HG03558 (cell line): Measurements from ENCODE around the gene DNAH6.

Experiments
- ATAC-seq: cut with Tn5 transposase; IDR thresholded peaks from one replicate; pipeline ENCODE4 v1.9.1; 2021; ENCODE audit warnings: moderate number of reproducible peaks; ENCODE audit not compliant: unreplicated experiment; ENCODE audit errors: extremely low read depth

The DNAH6 gene

DNA sequence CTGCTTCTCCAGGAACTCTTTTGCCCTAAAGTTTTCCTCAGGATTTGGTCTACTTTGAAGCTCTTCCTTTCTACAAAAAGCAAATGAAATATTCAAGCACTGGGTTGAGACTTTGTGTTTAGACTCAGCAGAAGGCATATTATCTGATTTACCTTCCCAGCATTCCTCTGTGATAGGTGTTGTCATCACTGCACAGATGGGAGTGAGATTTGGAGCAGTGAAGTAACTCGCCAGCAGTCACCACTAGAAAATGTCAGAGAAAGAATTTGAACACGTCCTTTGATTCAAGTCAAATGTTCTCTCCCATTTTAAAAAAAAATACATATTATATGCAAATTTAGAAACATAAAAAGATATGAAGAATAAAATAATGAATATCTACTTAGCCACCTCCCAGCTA, 112.2 kb downstream of the DNAH6 start:
- ATAC-seq, result no peak

DNA sequence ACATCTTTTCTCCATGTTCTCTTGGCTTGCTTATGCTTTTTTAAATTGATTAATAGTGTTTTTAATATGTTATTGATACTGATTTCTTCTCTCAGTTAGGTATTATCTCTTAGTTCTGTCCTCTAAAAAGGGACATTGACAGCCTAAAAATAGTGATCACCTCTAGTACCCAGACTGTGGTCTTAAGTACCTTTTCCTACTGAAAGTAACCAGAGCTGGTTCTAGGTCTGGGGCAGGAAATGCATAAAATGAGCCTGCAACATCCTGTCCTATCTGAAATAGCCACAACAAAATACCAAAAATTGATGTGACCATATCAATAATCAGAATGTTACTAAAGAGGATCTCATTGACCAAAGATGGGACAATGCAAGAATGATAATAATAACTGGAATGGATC, 113.3 kb downstream of the DNAH6 start:
- ATAC-seq, result no peak

GRCh38 chr2:84631047-84631446, 114.7 kb downstream of the DNAH6 start:
- ATAC-seq, result no peak

DNA sequence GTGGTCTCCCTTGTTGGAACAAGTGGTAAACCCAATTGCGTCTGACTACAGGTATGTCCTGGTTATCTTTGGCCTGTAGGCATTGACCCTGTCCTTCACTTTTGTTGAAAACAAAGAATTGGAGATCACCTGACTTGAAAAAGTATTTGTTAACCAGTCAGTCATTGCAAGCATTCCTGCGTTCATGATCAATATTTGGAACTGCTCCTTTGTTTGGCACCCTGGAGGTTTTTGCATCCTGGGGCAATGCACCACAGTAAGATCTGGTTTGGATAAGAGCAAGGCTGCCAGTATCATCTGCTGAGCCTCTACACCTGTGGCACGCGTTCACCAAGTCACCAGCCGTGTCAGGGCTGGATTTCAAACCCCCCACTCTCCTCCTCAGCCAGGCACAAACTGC, 115.7 kb downstream of the DNAH6 start:
- no peak for ATAC-seq

DNA sequence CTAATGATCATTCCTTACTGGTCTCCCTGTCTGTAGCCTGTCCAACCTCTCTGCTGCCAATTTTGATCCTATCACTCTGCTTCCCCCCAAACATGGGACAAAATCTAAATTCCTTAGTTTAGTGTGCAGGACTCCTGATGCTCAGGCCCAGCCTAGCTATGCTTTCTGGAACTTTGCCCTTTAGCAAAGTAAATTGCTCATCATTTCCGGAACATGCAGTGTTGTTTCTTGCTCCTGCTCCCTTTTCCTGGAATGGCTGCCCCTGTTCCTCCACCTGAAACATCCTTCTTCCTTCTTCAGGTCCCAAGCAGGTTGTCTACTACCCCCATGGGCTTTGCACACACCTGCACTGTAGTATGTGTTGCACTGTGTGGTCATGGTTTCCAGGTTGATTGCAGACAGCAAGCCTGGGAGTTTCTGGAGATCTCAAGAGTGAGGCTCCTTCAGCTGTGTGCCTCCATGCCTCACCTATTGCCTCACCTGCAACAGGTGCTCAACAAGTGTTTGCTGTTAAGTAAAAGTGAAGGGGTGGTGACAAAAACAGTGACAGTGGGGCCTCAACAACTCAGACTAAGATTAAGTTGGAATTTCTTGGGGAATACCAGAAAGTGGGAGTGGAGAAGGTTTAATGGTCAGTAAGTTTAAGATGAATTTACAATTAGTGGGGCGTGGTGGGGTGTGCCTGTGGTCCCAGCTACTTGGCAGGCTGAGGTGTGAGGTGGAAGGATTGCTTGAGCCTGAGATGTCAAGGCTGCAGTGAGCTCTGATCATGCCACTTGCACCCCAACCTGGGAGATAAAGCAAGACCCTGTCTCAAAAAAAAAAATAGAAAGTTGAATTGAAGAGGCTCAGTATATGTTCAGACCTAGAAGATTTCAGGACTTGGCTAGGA, 120.0 kb downstream of the DNAH6 start:
- no peak for ATAC-seq

- ATAC-seq, result no peak
These were observed 123.5 kb downstream of the DNAH6 start for GRCh38 chr2:84639751-84640150.

DNA sequence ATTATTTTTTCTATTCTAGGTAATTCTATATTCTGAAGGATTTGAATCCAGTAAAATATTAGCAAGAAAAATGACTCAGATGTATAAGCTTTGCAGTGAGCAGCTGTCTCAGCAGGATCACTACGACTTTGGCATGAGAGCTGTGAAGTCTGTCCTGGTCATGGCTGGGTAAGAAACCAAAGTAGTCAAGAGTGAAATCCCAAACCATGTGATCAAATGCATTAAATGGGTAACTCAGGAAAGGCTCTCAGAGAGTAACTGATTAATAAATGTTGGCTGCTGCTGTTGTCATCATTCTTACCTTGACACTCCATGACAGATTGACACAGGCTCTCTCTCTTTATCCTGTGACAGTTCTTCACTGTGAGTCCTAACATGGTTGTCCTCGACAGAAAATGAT, 124.1 kb downstream of the DNAH6 start:
- ATAC-seq, result no peak

DNA sequence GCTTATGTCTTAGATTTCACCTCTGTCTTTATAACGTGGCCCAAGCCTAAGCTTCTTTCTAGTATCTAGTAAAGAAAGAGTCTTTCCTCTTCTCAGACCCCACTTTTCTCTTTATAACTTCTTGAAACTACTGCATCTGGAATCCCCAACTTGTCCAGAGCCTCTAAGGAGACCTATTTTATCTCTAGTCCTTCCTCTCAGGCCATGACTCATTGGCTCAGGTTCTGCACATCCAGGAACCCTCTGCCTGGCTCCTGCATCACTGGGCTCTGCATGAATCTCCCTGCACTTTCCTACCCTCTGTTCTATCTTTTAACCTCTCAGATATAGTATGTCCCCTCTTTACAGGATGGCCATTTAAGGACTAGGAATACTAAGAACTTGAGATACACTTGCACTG, 124.7 kb downstream of the DNAH6 start:
- no peak for ATAC-seq

- no peak for ATAC-seq
These were observed 127.7 kb downstream of the DNAH6 start for GRCh38 chr2:84643991-84644390.

- ATAC-seq, result no peak
These were observed 130.2 kb downstream of the DNAH6 start for GRCh38 chr2:84646514-84646913.

- no peak for ATAC-seq
These were observed 131.0 kb downstream of the DNAH6 start for GRCh38 chr2:84647267-84647666.

DNA sequence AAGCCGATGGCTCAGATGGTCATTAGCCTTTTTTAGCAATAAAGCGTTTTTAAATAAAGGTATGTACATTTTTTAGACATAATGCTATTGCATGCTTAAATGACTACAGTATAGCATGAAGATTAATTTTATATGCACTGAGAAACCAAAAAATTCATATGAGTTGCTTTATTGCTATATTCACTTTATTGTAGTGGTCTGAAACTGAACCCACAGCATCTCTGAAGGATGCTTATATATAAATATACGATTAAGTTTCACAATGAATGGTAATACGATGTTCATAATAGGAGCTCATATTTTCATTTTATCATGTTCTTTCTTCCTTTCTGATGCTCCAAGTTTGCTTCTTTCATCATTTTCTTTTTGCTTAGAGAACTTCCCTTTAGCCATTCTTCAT, 132.8 kb downstream of the DNAH6 start:
- no peak for ATAC-seq

GRCh38 chr2:84649487-84650142, 133.3 kb downstream of the DNAH6 start:
- no peak for ATAC-seq

DNA sequence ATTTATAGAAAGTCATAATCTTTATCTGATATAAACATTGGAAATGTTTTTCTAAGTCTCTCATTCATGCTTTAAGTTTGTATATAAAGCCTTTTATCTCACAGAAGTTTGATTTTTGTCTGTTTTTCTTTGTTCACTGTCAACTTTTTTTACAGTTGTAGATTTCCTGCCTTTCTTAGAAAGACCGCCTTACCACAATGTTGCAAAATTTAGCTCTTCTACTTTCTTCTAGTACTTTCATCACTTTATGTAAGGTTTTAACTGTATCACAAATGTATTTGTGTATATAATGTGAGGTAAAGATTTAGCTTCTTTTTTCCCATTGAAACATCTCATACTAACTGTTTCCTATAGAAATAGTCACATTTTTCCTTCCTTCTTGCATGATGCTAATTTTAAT, 136.1 kb downstream of the DNAH6 start:
- ATAC-seq, result no peak

GRCh38 chr2:84653302-84653701, 137.0 kb downstream of the DNAH6 start:
- no peak for ATAC-seq

DNA sequence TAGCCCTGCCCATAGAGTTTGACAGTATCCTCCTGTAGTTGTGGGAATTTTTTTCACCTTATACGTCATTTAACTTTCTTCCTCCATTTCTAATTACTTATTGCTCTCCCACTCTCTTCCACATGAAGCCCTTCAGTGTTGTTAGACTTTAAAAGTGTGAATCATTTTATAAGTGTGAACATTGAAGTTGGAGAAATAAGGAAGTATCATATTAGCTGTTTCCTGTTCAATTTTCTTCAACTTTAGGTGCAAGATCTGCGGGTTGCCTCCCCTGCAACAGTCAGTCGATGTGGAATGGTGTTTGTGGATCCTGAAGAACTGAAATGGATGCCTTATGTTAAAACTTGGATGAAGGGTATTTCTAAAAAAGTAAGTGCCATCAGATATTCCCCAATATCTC, 138.1 kb downstream of the DNAH6 start:
- no peak for ATAC-seq

- no peak for ATAC-seq
These were observed 152.8 kb downstream of the DNAH6 start for GRCh38 chr2:84669122-84669521.

DNA sequence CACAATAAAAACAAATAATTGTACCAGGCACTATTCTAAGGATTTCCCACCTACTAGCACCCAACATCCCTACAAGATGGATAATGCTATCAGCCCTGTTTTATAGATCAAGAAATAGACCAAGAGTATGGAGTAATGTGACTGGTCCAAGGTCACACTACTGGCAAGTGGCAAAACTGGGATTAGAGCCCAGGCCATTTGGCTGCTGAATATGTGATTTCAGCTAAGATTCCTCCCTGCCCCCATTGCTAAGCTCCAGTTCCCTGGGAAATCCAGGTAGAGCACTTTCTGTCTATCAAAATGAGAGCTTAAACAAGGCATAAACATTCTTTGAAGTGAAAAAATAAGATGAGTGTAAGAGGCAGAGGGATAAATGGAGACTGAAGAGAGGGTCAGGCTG, 157.8 kb downstream of the DNAH6 start:
- no peak for ATAC-seq

GRCh38 chr2:84674586-84674985, 158.3 kb downstream of the DNAH6 start:
- no peak for ATAC-seq

- no peak for ATAC-seq
These were observed 160.0 kb downstream of the DNAH6 start for GRCh38 chr2:84676295-84676694.

DNA sequence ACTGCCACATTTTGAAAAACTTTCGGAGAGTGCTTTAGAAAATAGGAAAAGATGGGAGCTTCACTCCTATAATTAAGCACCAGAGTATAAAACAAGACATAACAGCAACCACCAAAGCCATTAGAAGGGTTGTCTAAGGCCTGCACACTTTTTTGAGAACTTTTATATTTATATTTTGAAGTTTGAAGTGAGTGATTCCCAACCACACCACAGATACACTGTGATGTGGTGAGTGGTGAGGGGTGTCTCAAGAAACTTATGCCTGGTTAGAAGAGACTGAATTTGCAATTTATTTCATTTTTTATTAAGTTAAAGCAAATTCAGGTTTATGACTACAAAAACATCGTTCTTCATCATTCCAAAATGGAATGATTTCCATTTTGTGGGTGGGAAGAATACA, 161.9 kb downstream of the DNAH6 start:
- ATAC-seq, result no peak
